ENCODE measurements around the gene C1orf53.

C1orf53 gene

GRCh38 chr1:197902131-197902453 lies 338 bp upstream of the C1orf53 start:
- H3K27ac ChIP-seq = peak overlapping the region; percentile 98
- TF ChIP-seq, protein P1, sequence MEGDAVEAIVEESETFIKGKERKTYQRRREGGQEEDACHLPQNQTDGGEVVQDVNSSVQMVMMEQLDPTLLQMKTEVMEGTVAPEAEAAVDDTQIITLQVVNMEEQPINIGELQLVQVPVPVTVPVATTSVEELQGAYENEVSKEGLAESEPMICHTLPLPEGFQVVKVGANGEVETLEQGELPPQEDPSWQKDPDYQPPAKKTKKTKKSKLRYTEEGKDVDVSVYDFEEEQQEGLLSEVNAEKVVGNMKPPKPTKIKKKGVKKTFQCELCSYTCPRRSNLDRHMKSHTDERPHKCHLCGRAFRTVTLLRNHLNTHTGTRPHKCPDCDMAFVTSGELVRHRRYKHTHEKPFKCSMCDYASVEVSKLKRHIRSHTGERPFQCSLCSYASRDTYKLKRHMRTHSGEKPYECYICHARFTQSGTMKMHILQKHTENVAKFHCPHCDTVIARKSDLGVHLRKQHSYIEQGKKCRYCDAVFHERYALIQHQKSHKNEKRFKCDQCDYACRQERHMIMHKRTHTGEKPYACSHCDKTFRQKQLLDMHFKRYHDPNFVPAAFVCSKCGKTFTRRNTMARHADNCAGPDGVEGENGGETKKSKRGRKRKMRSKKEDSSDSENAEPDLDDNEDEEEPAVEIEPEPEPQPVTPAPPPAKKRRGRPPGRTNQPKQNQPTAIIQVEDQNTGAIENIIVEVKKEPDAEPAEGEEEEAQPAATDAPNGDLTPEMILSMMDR (conservative IDR thresholded peaks at IDR 0.05) = no peak

GRCh38 chr1:197903196-197903514 lies 725 bp downstream of the C1orf53 start:
- H3K27ac ChIP-seq = peak overlapping the region; percentile 98
- TF ChIP-seq, protein P1 (conservative IDR thresholded peaks at IDR 0.05) = no peak

- H3K27ac ChIP-seq = no peak overlapping the region
- TF ChIP-seq, protein P1 (conservative IDR thresholded peaks at IDR 0.05) = no peak
These were observed 1.8 kb downstream of the C1orf53 start for GRCh38 chr1:197904126-197904787.

DNA sequence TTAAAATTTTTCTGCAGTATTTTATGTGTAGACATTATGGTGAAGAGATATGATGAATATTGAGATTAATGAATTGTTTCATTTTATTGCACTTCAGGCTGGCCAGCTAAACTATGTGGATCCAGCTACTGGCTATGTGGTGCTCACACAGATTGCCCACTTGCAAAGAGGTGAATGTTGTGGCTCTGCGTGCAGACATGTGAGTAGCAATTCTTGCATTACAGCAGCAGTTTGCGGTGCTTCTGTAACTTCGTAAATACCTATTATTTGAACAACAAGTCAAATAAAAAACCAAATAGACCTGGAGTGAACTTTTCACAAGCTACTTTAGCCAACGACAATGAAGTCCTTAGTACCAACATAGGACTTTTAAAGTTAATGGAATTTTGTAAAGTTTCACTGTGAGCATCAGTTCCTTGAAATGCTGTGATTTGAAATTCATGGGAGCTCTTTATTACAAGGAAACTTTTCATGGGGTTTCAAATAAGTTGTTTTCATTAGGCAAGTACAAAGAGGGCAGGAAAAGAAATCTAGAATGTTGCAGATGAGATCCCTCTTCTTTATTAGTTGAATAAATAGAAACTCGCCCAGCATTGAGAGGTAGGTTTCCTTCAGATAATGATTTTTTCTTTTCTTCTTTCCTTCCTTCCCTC lies 3.4 kb downstream of the C1orf53 start:
- H3K27ac ChIP-seq = peak overlapping the region; percentile 35
- TF ChIP-seq, protein P1 (conservative IDR thresholded peaks at IDR 0.05) = no peak

GRCh38 chr1:197907846-197908616 lies 5.6 kb downstream of the C1orf53 start:
- H3K27ac ChIP-seq = no peak overlapping the region
- TF ChIP-seq, protein P1 (conservative IDR thresholded peaks at IDR 0.05) = no peak

DNA sequence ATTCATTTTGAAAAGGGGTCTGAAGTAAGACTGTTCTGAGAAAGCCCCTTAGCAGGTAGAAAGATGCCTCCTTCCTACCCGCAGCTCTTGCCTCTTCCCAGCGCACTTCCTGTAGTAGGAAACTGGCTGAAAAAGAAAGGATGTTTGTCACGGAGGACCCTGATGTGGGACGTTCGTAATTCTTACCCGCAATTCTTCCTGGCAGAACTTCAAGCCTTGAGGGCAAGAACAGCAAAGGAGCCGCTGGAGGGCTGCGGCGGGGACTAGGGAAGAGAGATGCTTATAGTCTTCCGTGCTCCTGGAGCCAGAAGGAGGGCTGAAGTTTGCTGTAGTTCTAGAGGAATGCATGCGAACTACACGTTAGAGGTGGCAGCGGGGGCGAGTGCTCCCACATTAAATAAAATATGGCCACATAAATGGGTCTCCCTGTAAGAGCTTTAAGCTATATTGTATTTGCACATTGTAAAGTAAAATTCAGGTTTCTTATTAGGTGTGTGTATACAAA lies 6.3 kb downstream of the C1orf53 start:
- TF ChIP-seq, protein P1 (conservative IDR thresholded peaks at IDR 0.05) = no peak
- H3K27ac ChIP-seq = no peak overlapping the region

DNA sequence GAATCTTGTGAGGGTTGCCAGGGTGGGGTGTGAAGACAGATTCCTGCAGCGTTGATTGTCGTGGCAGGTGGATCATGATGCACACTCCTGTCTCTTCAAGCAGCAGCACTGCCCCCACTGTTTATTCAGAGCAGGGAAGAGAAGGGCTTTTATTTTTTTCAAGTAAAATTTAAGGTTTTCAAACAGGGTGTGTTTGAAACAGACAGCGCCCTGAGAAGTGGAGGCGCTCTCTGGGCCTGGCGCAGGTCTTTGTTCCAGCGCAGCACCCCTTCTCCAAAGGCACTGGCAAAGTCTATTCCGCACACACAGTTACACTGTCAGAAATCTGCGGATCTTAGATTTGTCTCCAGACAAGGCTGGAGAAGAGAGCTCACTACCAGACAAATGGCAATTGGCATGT lies 7.0 kb downstream of the C1orf53 start:
- TF ChIP-seq, protein P1 (conservative IDR thresholded peaks at IDR 0.05) = no peak
- H3K27ac ChIP-seq = no peak overlapping the region

Data from VCaP (cell line).